Panc1 (cell line): ENCODE results near the gene CIAO1. TPM values are rescaled to one million over a fixed set of nuclear protein-coding genes. Genes with fewer than 3 reads are reported as not detected.

Experiments used
- ATAC-seq: fragments of 200-7000 bp; cut with Tn5 transposase; 2 replicates; pipeline ENCODE4 v1.9.1; 2020; ENCODE audit warnings: mild to moderate bottlenecking, moderate library complexity
- BruUV-seq: library from RNA; stranded (reverse); fragments of 400-500 nt; replicated peaks from 2 replicates; lab custom pipeline; 2021; lab: Mats Ljungman, UMichigan
- CTCF ChIA-PET: fragments of 300-600 bp; sonication (Branson Sonifier 250); formaldehyde crosslinking; loops from one replicate; lab custom pipeline; 2022; ENCODE audit warnings: antibody characterized with exemption; lab: Charles Lee
- POLR2A ChIA-PET: fragments of 300-600 bp; sonication (Branson Sonifier 250); formaldehyde crosslinking; loops from one replicate; lab custom pipeline; 2022; ENCODE audit warnings: antibody characterized with exemption; lab: Charles Lee
- DNase-seq: peaks from one replicate; pipeline ENCODE4 v3.0.0-alpha.2; 2010; ENCODE audit warnings: low read depth, low spot score
- H3K27ac ChIP-seq: 2 replicates; pipeline ENCODE4 v1.5.1; 2011; ENCODE audit warnings: mild to moderate bottlenecking, low read length, inconsistent platforms
- H3K27me3 ChIP-seq: fragments of 200-500 bp; sonication (Bioruptor generic); 2 replicates; pipeline ENCODE4 v1.6.0; 2014; ENCODE audit warnings: low read length, inconsistent platforms; ENCODE audit not compliant: control insufficient read depth, insufficient read depth
- H3K36me3 ChIP-seq: fragments of 200-500 bp; sonication (Bioruptor generic); 2 replicates; pipeline ENCODE4 v1.5.1; 2014; ENCODE audit warnings: inconsistent platforms, mild to moderate bottlenecking, low read length, moderate library complexity; ENCODE audit not compliant: control insufficient read depth, insufficient read depth
- H3K4me1 ChIP-seq: 2 replicates; pipeline ENCODE4 v1.5.1; 2011; ENCODE audit warnings: inconsistent platforms, mild to moderate bottlenecking, low read length, moderate library complexity; ENCODE audit not compliant: control insufficient read depth, insufficient read depth
- H3K4me3 ChIP-seq, 2 experiments: 2 replicates each; pipeline ENCODE4 v1.5.1; 2011 to 2012; ENCODE audit warnings: low read depth in 2 of 2, low read length in 2 of 2, mild to moderate bottlenecking in 2 of 2, inconsistent platforms in 1 of 2, moderate library complexity in 1 of 2
- H3K9me3 ChIP-seq: fragments of 200-500 bp; sonication (Bioruptor generic); 2 replicates; pipeline ENCODE4 v1.5.1; 2014; ENCODE audit warnings: low read depth, mild to moderate bottlenecking, inconsistent platforms, low read length, moderate library complexity; ENCODE audit not compliant: control insufficient read depth, insufficient read depth
- CTCF ChIP-seq: fragments of 450-650 bp; IDR thresholded peaks from 2 replicates; pipeline ENCODE4 v1.5.1; 2017; ENCODE audit warnings: mild to moderate bottlenecking
- POLR2AphosphoS5 ChIP-seq: IDR thresholded peaks from 2 replicates; pipeline ENCODE4 v1.6.1; 2012; ENCODE audit warnings: mild to moderate bottlenecking, low read depth, low read length, moderate library complexity
- SIN3A ChIP-seq: IDR thresholded peaks from 2 replicates; pipeline ENCODE4 v1.6.1; 2012; ENCODE audit warnings: low read depth, mild to moderate bottlenecking, low read length, moderate library complexity, borderline replicate concordance; ENCODE audit not compliant: insufficient read depth
- TCF7L2 ChIP-seq: IDR thresholded peaks from 2 replicates; pipeline ENCODE4 v1.6.1; 2011; ENCODE audit warnings: mild to moderate bottlenecking, low read depth, low read length, inconsistent platforms
- in situ Hi-C: cut with HindIII; loops from 2 replicates; pipeline ENCODE4 v1.10.0; 2016; ENCODE audit warnings: low sequenced_read_pairs, low pct_unique_long_range_greater_than_20kb
- intact Hi-C: fragments of 100-400 bp; cut with micrococcal nuclease; formaldehyde crosslinking; loops from one replicate; pipeline ENCODE4 v1.10.0; 2022; ENCODE audit not compliant: unreplicated experiment
- total RNA-seq: library from RNA; stranded (reverse); gene quantifications from one replicate; pipeline ENCODE4 v1.2.1, GENCODE V29; 2021; ENCODE audit not compliant: unreplicated experiment
- TF ChIP-seq, protein P1 (sequence below), 2 experiments: IDR thresholded peaks; 2 replicates each; pipeline ENCODE4 v1.6.1; 2011 to 2012; ENCODE audit warnings: low read depth in 2 of 2, control low read depth in 1 of 2, low read length in 1 of 2, mild to moderate bottlenecking in 1 of 2, moderate library complexity in 1 of 2; ENCODE audit not compliant: insufficient read depth in 1 of 2

Gene CIAO1
- total RNA-seq, 1 experiment from 2014 or later = 85.5 TPM

- Histone ChIP-seq H3K4me3 (no peak overlapping the region), H3K4me1 (no peaks in the 10 kb centered on the region), H3K27ac (no peak overlapping the region), H3K9me3 (no peaks in the 10 kb centered on the region), H3K36me3 (no peaks in the 10 kb centered on the region), H3K27me3 (no peaks in the 10 kb centered on the region)
- in situ Hi-C loops = no loop called here
- TF ChIP-seq CTCF (no peak), SIN3A (no peak), POLR2AphosphoS5 (no peak), TCF7L2 (no peak)
- TF ChIP-seq, protein P1, sequence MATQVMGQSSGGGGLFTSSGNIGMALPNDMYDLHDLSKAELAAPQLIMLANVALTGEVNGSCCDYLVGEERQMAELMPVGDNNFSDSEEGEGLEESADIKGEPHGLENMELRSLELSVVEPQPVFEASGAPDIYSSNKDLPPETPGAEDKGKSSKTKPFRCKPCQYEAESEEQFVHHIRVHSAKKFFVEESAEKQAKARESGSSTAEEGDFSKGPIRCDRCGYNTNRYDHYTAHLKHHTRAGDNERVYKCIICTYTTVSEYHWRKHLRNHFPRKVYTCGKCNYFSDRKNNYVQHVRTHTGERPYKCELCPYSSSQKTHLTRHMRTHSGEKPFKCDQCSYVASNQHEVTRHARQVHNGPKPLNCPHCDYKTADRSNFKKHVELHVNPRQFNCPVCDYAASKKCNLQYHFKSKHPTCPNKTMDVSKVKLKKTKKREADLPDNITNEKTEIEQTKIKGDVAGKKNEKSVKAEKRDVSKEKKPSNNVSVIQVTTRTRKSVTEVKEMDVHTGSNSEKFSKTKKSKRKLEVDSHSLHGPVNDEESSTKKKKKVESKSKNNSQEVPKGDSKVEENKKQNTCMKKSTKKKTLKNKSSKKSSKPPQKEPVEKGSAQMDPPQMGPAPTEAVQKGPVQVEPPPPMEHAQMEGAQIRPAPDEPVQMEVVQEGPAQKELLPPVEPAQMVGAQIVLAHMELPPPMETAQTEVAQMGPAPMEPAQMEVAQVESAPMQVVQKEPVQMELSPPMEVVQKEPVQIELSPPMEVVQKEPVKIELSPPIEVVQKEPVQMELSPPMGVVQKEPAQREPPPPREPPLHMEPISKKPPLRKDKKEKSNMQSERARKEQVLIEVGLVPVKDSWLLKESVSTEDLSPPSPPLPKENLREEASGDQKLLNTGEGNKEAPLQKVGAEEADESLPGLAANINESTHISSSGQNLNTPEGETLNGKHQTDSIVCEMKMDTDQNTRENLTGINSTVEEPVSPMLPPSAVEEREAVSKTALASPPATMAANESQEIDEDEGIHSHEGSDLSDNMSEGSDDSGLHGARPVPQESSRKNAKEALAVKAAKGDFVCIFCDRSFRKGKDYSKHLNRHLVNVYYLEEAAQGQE (IDR thresholded peaks at IDR 0.05; ENCODE audit: insufficient read depth in 1 of 2, low read depth in 2 of 2, low read length in 1 of 2) = no peak
- ChIA-PET POLR2A (no interaction called here), CTCF (no interaction called here)
- intact Hi-C loops = no loop called here
- DNase-seq = no peak
- no peak for ATAC-seq
- BruUV-seq = no TSS peak
Observed at GRCh38 chr2:96239091-96239490, 26.9 kb upstream of the CIAO1 start.

DNA sequence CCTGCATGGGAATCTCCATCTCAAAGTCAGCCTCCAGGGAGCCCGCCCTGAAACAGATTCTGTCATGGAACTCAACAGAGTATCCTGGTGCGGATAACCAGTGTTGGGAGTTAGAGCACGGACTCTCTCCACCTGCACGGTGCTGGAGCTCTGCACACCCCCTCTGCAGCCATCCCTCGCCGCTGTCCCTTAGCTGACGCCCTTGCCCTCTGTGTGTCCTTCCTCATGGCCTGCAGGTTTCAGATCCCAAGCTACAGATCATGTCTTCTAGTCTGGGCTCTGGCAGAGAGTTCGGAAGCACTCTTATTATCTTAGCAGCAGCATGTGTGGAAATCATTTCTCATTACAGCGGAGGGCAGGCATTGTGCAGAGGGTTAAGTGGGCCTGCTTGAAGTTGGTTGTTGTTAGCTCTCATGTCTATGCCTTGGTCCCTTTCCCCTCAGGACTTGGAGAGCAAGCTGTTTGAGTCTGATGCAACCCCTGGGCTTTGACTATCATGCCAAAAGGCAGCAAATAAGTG lies 26.2 kb upstream of the CIAO1 start:
- no TSS peak for BruUV-seq
- no peaks in the 10 kb centered on the region for H3K4me1 ChIP-seq
- no peak overlapping the region for H3K27ac ChIP-seq
- in situ Hi-C loops = no loop called here
- CTCF ChIA-PET = no interaction called here
- no peak overlapping the region for H3K4me3 ChIP-seq
- no peaks in the 10 kb centered on the region for H3K36me3 ChIP-seq
- POLR2A ChIA-PET = interaction anchor here (0.5 kb wide), 1 partner anchor 23 kb away, joined by 5 read pairs; no protein-coding TSS in a partner anchor
- ATAC-seq = no peak
- no peak for TF ChIP-seq TCF7L2
- no peak for TF ChIP-seq CTCF
- no peak for TF ChIP-seq SIN3A
- no peak for TF ChIP-seq POLR2AphosphoS5
- TF ChIP-seq, protein P1 (IDR thresholded peaks at IDR 0.05; ENCODE audit: insufficient read depth in 1 of 2, low read depth in 2 of 2, low read length in 1 of 2) = no peak
- no peaks in the 10 kb centered on the region for H3K9me3 ChIP-seq
- H3K27me3 ChIP-seq = no peaks in the 10 kb centered on the region
- intact Hi-C loops = no loop called here
- DNase-seq = no peak
